Body of pancreas (tissue), 4 donors: ENCODE results near the gene SPOCD1.

Experiments
- CTCF ChIP-seq, 7 experiments: fragments of 450-650 bp in 4 of 7; fragments of 200-600 bp in 3 of 7; sonication (generic) in 3 of 7; IDR thresholded peaks; one replicate each; pipeline ENCODE4 v1.5.1; 2016 to 2019; ENCODE audit warnings: antibody characterized with exemption in 7 of 7
- POLR2A ChIP-seq, 3 donors: fragments of 450-650 bp; IDR thresholded peaks; one replicate each; pipeline ENCODE4 v1.6.1; 2016; ENCODE audit warnings: antibody characterized with exemption in 3 of 3, mild to moderate bottlenecking in 2 of 3

GRCh38 chr1:31790641-31791091, 25.2 kb downstream of the SPOCD1 start:
- TF ChIP-seq CTCF (IDR thresholded peaks at IDR 0.05) (no peak), POLR2A (IDR thresholded peaks at IDR 0.05) (no peak)
